C4-2B (cell line): ENCODE results near the gene CDH12.
"Not testable (repeated sequence)": the region's sequence is repeated elsewhere in the genome, so short reads cannot be mapped to it uniquely, and the experiment has no call there.

ENCODE experiments used
- CTCF ChIP-seq: fragments of 450-650 bp; conservative IDR thresholded peaks from 2 replicates; pipeline ENCODE4 v1.5.1; 2017; ENCODE audit warnings: mild to moderate bottlenecking
- ZFX ChIP-seq: fragments of 450-650 bp; IDR thresholded peaks from 2 replicates; pipeline ENCODE4 v1.6.1; 2017

GRCh38 chr5:22607498-22607897, 245.6 kb downstream of the CDH12 start:
- not testable (repeated sequence) for TF ChIP-seq CTCF, ZFX
